HCT116 (cell line): ENCODE data around the gene SLCO1A2.

Experiments used
- CTCF ChIP-seq, 3 experiments: fragments of 200-600 bp in 1 of 3; sonication (generic) in 1 of 3; IDR thresholded peaks in 2 of 3; conservative IDR thresholded peaks in 1 of 3; 2 replicates each; pipeline ENCODE4 v1.5.1; 2012 to 2017; ENCODE audit warnings: low read depth in 2 of 3, low read length in 2 of 3, antibody characterized with exemption in 1 of 3, borderline replicate concordance in 1 of 3, control low read depth in 1 of 3, mild to moderate bottlenecking in 1 of 3, mixed read lengths in 1 of 3, mixed run types in 1 of 3, moderate library complexity in 1 of 3; ENCODE audit not compliant: insufficient read depth in 1 of 3
- EGR1 ChIP-seq: IDR thresholded peaks from 2 replicates; pipeline ENCODE4 v1.6.1; 2012; ENCODE audit warnings: low read depth
- EZH2 ChIP-seq: fragments of 200-600 bp; sonication (generic); IDR thresholded peaks from 2 replicates; pipeline ENCODE4 v1.6.1; 2017; ENCODE audit warnings: antibody characterized with exemption, mixed run types
- POLR2A ChIP-seq: IDR thresholded peaks from 2 replicates; pipeline ENCODE4 v1.7.0; 2011; ENCODE audit warnings: borderline replicate concordance; ENCODE audit not compliant: insufficient read depth, insufficient read length; ENCODE audit errors: extremely low read depth
- POLR2AphosphoS5 ChIP-seq: IDR thresholded peaks from 2 replicates; pipeline ENCODE4 v1.6.1; 2011; ENCODE audit warnings: mild to moderate bottlenecking, low read depth, low read length, moderate library complexity
- RAD21 ChIP-seq: IDR thresholded peaks from 2 replicates; pipeline ENCODE4 v1.6.1; 2012; ENCODE audit warnings: low read depth, mild to moderate bottlenecking
- SRF ChIP-seq: IDR thresholded peaks from 2 replicates; pipeline ENCODE4 v1.6.1; 2012; ENCODE audit warnings: low read depth
- TCF7L2 ChIP-seq: IDR thresholded peaks from 2 replicates; pipeline ENCODE4 v1.7.0; 2011; ENCODE audit warnings: borderline replicate concordance, inconsistent platforms; ENCODE audit not compliant: insufficient read depth, insufficient read length; ENCODE audit errors: extremely low read depth
- YY1 ChIP-seq: IDR thresholded peaks from 2 replicates; pipeline ENCODE4 v1.6.1; 2011; ENCODE audit warnings: low read length, low read depth, moderate library complexity, mild to moderate bottlenecking; ENCODE audit not compliant: insufficient replicate concordance; ENCODE audit errors: extremely low read depth

- no peak for TF ChIP-seq CTCF (IDR thresholded peaks at IDR 0.05 in 2 of 3, conservative IDR thresholded peaks at IDR 0.05 in 1 of 3; ENCODE audit: borderline replicate concordance in 1 of 3, insufficient read depth in 1 of 3, low read depth in 2 of 3, low read length in 2 of 3)
- TF ChIP-seq TCF7L2, result no peak
- no peak for TF ChIP-seq POLR2AphosphoS5
- no peak for TF ChIP-seq EZH2
- TF ChIP-seq EGR1, result no peak
- no peak for TF ChIP-seq POLR2A
- TF ChIP-seq YY1, result no peak
- no peak for TF ChIP-seq RAD21
- TF ChIP-seq SRF, result no peak
Measured at GRCh38 chr12:21372602-21373001, 37.9 kb upstream of the SLCO1A2 start, which contains the start of gene IAPP.
